NAMALWA (cell line): ENCODE results near the gene EPHA3.

ENCODE experiments used
- DNase-seq: peaks from one replicate; pipeline ENCODE4 v3.0.0-alpha.2; 2015; ENCODE audit warnings: low spot score

Gene EPHA3

GRCh38 chr3:89107461-89108290 is at the start of gene EPHA3:
Gene EPHA3 (plus strand): TSS chr3:89107621. CDS start chr3:89107749, 128 bp downstream.
- no peak for DNase-seq

GRCh38 chr3:89058371-89058770 is 49.0 kb upstream of the EPHA3 start:
- DNase-seq = no peak

GRCh38 chr3:89059211-89059925 is 48.1 kb upstream of the EPHA3 start:
- no peak for DNase-seq

- DNase-seq = no peak
Observed at GRCh38 chr3:89061259-89061658, 46.2 kb upstream of the EPHA3 start.

- no peak for DNase-seq
Observed at GRCh38 chr3:89067736-89068135, 39.7 kb upstream of the EPHA3 start.

GRCh38 chr3:89072642-89073041 is 34.8 kb upstream of the EPHA3 start:
- DNase-seq = no peak

- no peak for DNase-seq
Observed at GRCh38 chr3:89079944-89080343, 27.5 kb upstream of the EPHA3 start.

- DNase-seq = no peak
Observed at GRCh38 chr3:89087851-89088250, 19.6 kb upstream of the EPHA3 start.

GRCh38 chr3:89098173-89098572 is 9.2 kb upstream of the EPHA3 start:
- DNase-seq = no peak

- peak; percentile 57 for DNase-seq
Observed at GRCh38 chr3:89098964-89099585, 8.3 kb upstream of the EPHA3 start.

- DNase-seq = no peak
Observed at GRCh38 chr3:89101251-89101650, 6.2 kb upstream of the EPHA3 start.

- no peak for DNase-seq
Observed at GRCh38 chr3:89101921-89102320, 5.5 kb upstream of the EPHA3 start.

GRCh38 chr3:89104499-89104898 is 2.9 kb upstream of the EPHA3 start:
- no peak for DNase-seq

- DNase-seq = no peak
Observed at GRCh38 chr3:89105503-89105902, 1.9 kb upstream of the EPHA3 start.

GRCh38 chr3:89108291-89108550 is 800 bp downstream of the EPHA3 start:
- DNase-seq = no peak

GRCh38 chr3:89113344-89113743 is 5.9 kb downstream of the EPHA3 start:
- no peak for DNase-seq

- no peak for DNase-seq
Observed at GRCh38 chr3:89113893-89114840, 6.7 kb downstream of the EPHA3 start.

- no peak for DNase-seq
Observed at GRCh38 chr3:89114841-89115223, 7.4 kb downstream of the EPHA3 start.

GRCh38 chr3:89116476-89116875 is 9.1 kb downstream of the EPHA3 start:
- DNase-seq = no peak

GRCh38 chr3:89138048-89138447 is 30.6 kb downstream of the EPHA3 start:
- DNase-seq = no peak

- no peak for DNase-seq
Observed at GRCh38 chr3:89139870-89140269, 32.4 kb downstream of the EPHA3 start.

- no peak for DNase-seq
Observed at GRCh38 chr3:89144080-89144479, 36.7 kb downstream of the EPHA3 start.
